K562 (cell line): ENCODE measurements around the gene ALK.

Experiments used
- BRCA1 ChIP-seq, 2 experiments: fragments of 450-650 bp in 1 of 2; sonication (generic) in 1 of 2; formaldehyde crosslinking in 1 of 2; IDR thresholded peaks; 2 replicates each; pipeline versions ENCODE4 v1.5.0 to v1.6.1; 2017 to 2020; ENCODE audit warnings: mild to moderate bottlenecking in 1 of 2, missing genetic modification reagents in 1 of 2
- C11orf30 ChIP-seq: fragments of 450-650 bp; IDR thresholded peaks from 2 replicates; pipeline ENCODE4 v1.6.1; 2016; ENCODE audit warnings: low read depth, mild to moderate bottlenecking
- CEBPB ChIP-seq: fragments of 450-650 bp; IDR thresholded peaks from 2 replicates; pipeline ENCODE4 v1.6.1; 2016; ENCODE audit warnings: missing genetic modification characterization, missing compliant biosample characterization
- CHD2 ChIP-seq: IDR thresholded peaks from 2 replicates; pipeline ENCODE4 v1.6.1; 2011; ENCODE audit warnings: low read depth, low read length
- CHD4 ChIP-seq: fragments of 200-600 bp; sonication (generic); IDR thresholded peaks from 3 replicates; pipeline ENCODE4 v1.6.1; 2012; ENCODE audit warnings: low read depth, mild to moderate bottlenecking, mixed read lengths, low read length, inconsistent platforms; ENCODE audit not compliant: insufficient read depth, insufficient replicate concordance, poor library complexity, severe bottlenecking
- HMG20A ChIP-seq: fragments of 450-650 bp; formaldehyde crosslinking; conservative IDR thresholded peaks from 2 replicates; pipeline ENCODE4 v1.4.0; 2020; ENCODE audit warnings: mild to moderate bottlenecking, mixed read lengths
- MAFK ChIP-seq: IDR thresholded peaks from 2 replicates; pipeline ENCODE4 v1.6.1; 2011; ENCODE audit warnings: low read length, improper control_type of control experiment
- MXI1 ChIP-seq: IDR thresholded peaks from 2 replicates; pipeline ENCODE4 v1.6.1; 2011; ENCODE audit warnings: low read depth, mild to moderate bottlenecking, improper control_type of control experiment, low read length
- NONO ChIP-seq, 2 experiments: fragments of 200-400 bp in 1 of 2; fragments of 450-650 bp in 1 of 2; formaldehyde crosslinking in 1 of 2; IDR thresholded peaks; 2 replicates each; pipeline ENCODE4 v1.6.1; 2017; ENCODE audit warnings: low read depth in 2 of 2, mild to moderate bottlenecking in 2 of 2, moderate library complexity in 2 of 2, low read length in 1 of 2
- POLR2A ChIP-seq: fragments of 450-650 bp; conservative IDR thresholded peaks from 2 replicates; pipeline ENCODE4 v1.6.1; 2016
- SMARCA5 ChIP-seq: fragments of 450-650 bp; IDR thresholded peaks from 2 replicates; pipeline ENCODE4 v1.6.1; 2016
- TF ChIP-seq, protein P1 (sequence below), 2 experiments: fragments of 200-800 bp in 1 of 2; sonication (Bioruptor generic) in 1 of 2; sonication (generic) in 1 of 2; formaldehyde crosslinking in 1 of 2; IDR thresholded peaks in 1 of 2; conservative IDR thresholded peaks in 1 of 2; 2 replicates each; pipeline versions ENCODE4 v1.5.0 to v1.6.1; 2016 to 2020; ENCODE audit warnings: missing compliant biosample characterization in 1 of 2, missing genetic modification characterization in 1 of 2, missing genetic modification reagents in 1 of 2
- TF ChIP-seq, protein P2 (sequence below): fragments of 450-650 bp; IDR thresholded peaks from 2 replicates; pipeline ENCODE4 v1.6.1; 2016; ENCODE audit warnings: mild to moderate bottlenecking, moderate library complexity

DNA sequence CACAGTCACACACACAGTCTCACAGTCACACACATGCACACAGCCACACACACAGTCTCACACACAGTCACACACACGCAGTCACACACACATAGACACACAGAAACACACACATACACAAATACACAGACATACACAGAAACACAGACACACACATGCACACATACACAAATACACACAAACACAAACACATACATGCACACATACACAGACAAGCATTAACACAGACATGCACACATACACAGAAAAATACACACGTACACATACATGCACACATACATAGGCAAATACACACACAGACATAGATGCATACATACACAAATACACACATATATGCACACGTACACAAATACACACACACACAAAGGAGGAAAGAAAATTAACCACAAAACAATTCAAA lies 150.5 kb downstream of the ALK start:
- no peak for TF ChIP-seq MAFK
- TF ChIP-seq POLR2A = no peak
- TF ChIP-seq, protein P1, sequence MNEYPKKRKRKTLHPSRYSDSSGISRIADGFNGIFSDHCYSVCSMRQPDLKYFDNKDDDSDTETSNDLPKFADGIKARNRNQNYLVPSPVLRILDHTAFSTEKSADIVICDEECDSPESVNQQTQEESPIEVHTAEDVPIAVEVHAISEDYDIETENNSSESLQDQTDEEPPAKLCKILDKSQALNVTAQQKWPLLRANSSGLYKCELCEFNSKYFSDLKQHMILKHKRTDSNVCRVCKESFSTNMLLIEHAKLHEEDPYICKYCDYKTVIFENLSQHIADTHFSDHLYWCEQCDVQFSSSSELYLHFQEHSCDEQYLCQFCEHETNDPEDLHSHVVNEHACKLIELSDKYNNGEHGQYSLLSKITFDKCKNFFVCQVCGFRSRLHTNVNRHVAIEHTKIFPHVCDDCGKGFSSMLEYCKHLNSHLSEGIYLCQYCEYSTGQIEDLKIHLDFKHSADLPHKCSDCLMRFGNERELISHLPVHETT (CRISPR knock-in tag; conservative IDR thresholded peaks at IDR 0.05 in 1 of 2, IDR thresholded peaks at IDR 0.05 in 1 of 2) = no peak
- no peak for TF ChIP-seq CHD2
- TF ChIP-seq C11orf30 = no peak
- TF ChIP-seq HMG20A = no peak
- TF ChIP-seq MXI1 = no peak
- TF ChIP-seq CHD4 = no peak
- no peak for TF ChIP-seq SMARCA5
- TF ChIP-seq NONO (IDR thresholded peaks at IDR 0.05; ENCODE audit: low read depth in 2 of 2, low read length in 1 of 2) = no peak
- no peak for TF ChIP-seq CEBPB (tag)
- TF ChIP-seq, protein P2, sequence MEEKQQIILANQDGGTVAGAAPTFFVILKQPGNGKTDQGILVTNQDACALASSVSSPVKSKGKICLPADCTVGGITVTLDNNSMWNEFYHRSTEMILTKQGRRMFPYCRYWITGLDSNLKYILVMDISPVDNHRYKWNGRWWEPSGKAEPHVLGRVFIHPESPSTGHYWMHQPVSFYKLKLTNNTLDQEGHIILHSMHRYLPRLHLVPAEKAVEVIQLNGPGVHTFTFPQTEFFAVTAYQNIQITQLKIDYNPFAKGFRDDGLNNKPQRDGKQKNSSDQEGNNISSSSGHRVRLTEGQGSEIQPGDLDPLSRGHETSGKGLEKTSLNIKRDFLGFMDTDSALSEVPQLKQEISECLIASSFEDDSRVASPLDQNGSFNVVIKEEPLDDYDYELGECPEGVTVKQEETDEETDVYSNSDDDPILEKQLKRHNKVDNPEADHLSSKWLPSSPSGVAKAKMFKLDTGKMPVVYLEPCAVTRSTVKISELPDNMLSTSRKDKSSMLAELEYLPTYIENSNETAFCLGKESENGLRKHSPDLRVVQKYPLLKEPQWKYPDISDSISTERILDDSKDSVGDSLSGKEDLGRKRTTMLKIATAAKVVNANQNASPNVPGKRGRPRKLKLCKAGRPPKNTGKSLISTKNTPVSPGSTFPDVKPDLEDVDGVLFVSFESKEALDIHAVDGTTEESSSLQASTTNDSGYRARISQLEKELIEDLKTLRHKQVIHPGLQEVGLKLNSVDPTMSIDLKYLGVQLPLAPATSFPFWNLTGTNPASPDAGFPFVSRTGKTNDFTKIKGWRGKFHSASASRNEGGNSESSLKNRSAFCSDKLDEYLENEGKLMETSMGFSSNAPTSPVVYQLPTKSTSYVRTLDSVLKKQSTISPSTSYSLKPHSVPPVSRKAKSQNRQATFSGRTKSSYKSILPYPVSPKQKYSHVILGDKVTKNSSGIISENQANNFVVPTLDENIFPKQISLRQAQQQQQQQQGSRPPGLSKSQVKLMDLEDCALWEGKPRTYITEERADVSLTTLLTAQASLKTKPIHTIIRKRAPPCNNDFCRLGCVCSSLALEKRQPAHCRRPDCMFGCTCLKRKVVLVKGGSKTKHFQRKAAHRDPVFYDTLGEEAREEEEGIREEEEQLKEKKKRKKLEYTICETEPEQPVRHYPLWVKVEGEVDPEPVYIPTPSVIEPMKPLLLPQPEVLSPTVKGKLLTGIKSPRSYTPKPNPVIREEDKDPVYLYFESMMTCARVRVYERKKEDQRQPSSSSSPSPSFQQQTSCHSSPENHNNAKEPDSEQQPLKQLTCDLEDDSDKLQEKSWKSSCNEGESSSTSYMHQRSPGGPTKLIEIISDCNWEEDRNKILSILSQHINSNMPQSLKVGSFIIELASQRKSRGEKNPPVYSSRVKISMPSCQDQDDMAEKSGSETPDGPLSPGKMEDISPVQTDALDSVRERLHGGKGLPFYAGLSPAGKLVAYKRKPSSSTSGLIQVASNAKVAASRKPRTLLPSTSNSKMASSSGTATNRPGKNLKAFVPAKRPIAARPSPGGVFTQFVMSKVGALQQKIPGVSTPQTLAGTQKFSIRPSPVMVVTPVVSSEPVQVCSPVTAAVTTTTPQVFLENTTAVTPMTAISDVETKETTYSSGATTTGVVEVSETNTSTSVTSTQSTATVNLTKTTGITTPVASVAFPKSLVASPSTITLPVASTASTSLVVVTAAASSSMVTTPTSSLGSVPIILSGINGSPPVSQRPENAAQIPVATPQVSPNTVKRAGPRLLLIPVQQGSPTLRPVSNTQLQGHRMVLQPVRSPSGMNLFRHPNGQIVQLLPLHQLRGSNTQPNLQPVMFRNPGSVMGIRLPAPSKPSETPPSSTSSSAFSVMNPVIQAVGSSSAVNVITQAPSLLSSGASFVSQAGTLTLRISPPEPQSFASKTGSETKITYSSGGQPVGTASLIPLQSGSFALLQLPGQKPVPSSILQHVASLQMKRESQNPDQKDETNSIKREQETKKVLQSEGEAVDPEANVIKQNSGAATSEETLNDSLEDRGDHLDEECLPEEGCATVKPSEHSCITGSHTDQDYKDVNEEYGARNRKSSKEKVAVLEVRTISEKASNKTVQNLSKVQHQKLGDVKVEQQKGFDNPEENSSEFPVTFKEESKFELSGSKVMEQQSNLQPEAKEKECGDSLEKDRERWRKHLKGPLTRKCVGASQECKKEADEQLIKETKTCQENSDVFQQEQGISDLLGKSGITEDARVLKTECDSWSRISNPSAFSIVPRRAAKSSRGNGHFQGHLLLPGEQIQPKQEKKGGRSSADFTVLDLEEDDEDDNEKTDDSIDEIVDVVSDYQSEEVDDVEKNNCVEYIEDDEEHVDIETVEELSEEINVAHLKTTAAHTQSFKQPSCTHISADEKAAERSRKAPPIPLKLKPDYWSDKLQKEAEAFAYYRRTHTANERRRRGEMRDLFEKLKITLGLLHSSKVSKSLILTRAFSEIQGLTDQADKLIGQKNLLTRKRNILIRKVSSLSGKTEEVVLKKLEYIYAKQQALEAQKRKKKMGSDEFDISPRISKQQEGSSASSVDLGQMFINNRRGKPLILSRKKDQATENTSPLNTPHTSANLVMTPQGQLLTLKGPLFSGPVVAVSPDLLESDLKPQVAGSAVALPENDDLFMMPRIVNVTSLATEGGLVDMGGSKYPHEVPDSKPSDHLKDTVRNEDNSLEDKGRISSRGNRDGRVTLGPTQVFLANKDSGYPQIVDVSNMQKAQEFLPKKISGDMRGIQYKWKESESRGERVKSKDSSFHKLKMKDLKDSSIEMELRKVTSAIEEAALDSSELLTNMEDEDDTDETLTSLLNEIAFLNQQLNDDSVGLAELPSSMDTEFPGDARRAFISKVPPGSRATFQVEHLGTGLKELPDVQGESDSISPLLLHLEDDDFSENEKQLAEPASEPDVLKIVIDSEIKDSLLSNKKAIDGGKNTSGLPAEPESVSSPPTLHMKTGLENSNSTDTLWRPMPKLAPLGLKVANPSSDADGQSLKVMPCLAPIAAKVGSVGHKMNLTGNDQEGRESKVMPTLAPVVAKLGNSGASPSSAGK = no peak
- TF ChIP-seq BRCA1 (IDR thresholded peaks at IDR 0.05) = no peak
- no peak for TF ChIP-seq BRCA1 (CRISPR knock-in tag; IDR thresholded peaks at IDR 0.05)
